Brain microvascular endothelial cell (primary cell): Measurements from ENCODE around the gene HS3ST1.
"Not testable (repeated sequence)": the region's sequence is repeated elsewhere in the genome, so short reads cannot be mapped to it uniquely, and the experiment has no call there.

Experiments used
- DNase-seq: peaks from one replicate; pipeline ENCODE4 v3.0.0-alpha.2; 2020
- H3K27ac ChIP-seq: fragments of 250-450 bp; sonication (Bioruptor Pico); 2 replicates; pipeline ENCODE4 v1.5.1; 2020; ENCODE audit warnings: mild to moderate bottlenecking, moderate library complexity
- H3K27me3 ChIP-seq: fragments of 250-450 bp; sonication (Bioruptor Pico); replicated peaks from 2 replicates; pipeline ENCODE4 v1.5.1; 2020; ENCODE audit warnings: mild to moderate bottlenecking
- H3K36me3 ChIP-seq: fragments of 250-450 bp; sonication (Bioruptor Pico); replicated peaks from 2 replicates; pipeline ENCODE4 v1.5.1; 2020; ENCODE audit warnings: mild to moderate bottlenecking
- H3K4me3 ChIP-seq: 2 replicates; pipeline ENCODE4 v1.5.1; 2011; ENCODE audit warnings: low read depth, mild to moderate bottlenecking, control low read depth, low read length, moderate library complexity
- CTCF ChIP-seq: IDR thresholded peaks from 2 replicates; pipeline ENCODE4 v1.5.1; 2011; ENCODE audit warnings: low read depth, mild to moderate bottlenecking, moderate library complexity, low read length, control low read depth, inconsistent platforms; ENCODE audit errors: missing control alignments
- in situ Hi-C: cut with HindIII; loops from 2 replicates; pipeline ENCODE4 v1.10.0; 2017; ENCODE audit warnings: low sequenced_read_pairs, low pct_ligation_motif_present

Gene HS3ST1

GRCh38 chr4:11399461-11399971 is 29.2 kb downstream of the HS3ST1 start:
- Histone ChIP-seq H3K27me3 (no peaks in the 10 kb centered on the region), H3K36me3 (no peaks in the 10 kb centered on the region), H3K4me3 (no peak overlapping the region), H3K27ac (no peak overlapping the region)
- in situ Hi-C loops, result no loop called here
- no peak for DNase-seq
- TF ChIP-seq CTCF, result no peak

GRCh38 chr4:11397819-11398610 is 30.7 kb downstream of the HS3ST1 start:
- Histone ChIP-seq H3K4me3 (no peak overlapping the region), H3K27ac (no peak overlapping the region), H3K36me3 (no peaks in the 10 kb centered on the region), H3K27me3 (no peaks in the 10 kb centered on the region)
- in situ Hi-C loops, result no loop called here
- DNase-seq, result no peak
- TF ChIP-seq CTCF, result no peak

GRCh38 chr4:11397146-11397545 is 31.5 kb downstream of the HS3ST1 start:
- H3K27ac ChIP-seq, result no peak overlapping the region
- in situ Hi-C loops, result no loop called here
- H3K36me3 ChIP-seq, result no peaks in the 10 kb centered on the region
- TF ChIP-seq CTCF, result no peak
- H3K27me3 ChIP-seq, result no peaks in the 10 kb centered on the region
- H3K4me3 ChIP-seq, result no peak overlapping the region
- DNase-seq, result no peak

- Histone ChIP-seq H3K27ac (no peak overlapping the region), H3K36me3 (no peaks in the 10 kb centered on the region), H3K4me3 (no peak overlapping the region), H3K27me3 (no peaks in the 10 kb centered on the region)
- no peak for DNase-seq
- no peak for TF ChIP-seq CTCF
- in situ Hi-C loops, result no loop called here
Observed at GRCh38 chr4:11393551-11393950, 35.1 kb downstream of the HS3ST1 start.

GRCh38 chr4:11384072-11384471 is 44.6 kb downstream of the HS3ST1 start:
- in situ Hi-C loops, DNase-seq: not testable (repeated sequence)

GRCh38 chr4:11376571-11376970 is 52.1 kb downstream of the HS3ST1 start:
- no peak for DNase-seq
- Histone ChIP-seq H3K36me3 (no peaks in the 10 kb centered on the region), H3K27ac (no peak overlapping the region), H3K4me3 (no peak overlapping the region), H3K27me3 (no peaks in the 10 kb centered on the region)
- TF ChIP-seq CTCF, result no peak
- in situ Hi-C loops, result no loop called here

More at GRCh38 chr4:11384072-11384471, 44.6 kb downstream of the HS3ST1 start:
- H3K27ac ChIP-seq, H3K4me3 ChIP-seq, H3K27me3 ChIP-seq, H3K36me3 ChIP-seq: not testable (repeated sequence)
